ENCODE data around the gene P2RX4.

Gene P2RX4

DNA sequence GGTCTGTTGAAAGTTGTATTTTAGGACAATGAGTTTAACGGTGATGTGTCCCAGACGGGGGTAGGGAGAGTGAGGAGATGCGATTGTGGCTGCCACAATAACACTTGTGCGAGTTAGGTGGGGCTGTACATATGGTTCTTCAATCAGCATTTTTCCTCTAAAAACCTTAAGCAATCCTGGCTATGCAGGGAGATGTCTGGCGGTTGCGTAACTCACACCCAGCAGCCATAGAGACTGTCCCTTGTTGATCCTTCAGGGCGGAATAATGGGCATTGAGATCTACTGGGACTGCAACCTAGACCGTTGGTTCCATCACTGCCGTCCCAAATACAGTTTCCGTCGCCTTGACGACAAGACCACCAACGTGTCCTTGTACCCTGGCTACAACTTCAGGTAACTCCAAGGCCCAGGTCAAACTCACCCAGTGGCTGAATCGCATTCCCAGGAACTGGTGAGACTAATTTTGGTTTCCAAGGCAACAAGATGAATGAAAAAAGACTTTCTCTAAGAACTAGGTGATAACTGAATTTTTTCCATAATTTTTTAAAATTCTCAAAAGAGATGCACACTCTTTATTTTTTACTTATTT lies 42.6 kb upstream of the P2RX4 start:
- DNase-seq (ENCODE audit: low read depth) = peak; percentile 51
- TF ChIP-seq MYC (IDR thresholded peaks at IDR 0.05; ENCODE audit: low read depth, low read length) (no peak), POLR2A (IDR thresholded peaks at IDR 0.05; ENCODE audit: extremely low read depth, insufficient read length) (no peak)
- TF ChIP-seq, protein P1, sequence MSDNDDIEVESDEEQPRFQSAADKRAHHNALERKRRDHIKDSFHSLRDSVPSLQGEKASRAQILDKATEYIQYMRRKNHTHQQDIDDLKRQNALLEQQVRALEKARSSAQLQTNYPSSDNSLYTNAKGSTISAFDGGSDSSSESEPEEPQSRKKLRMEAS (IDR thresholded peaks at IDR 0.05; ENCODE audit: low read depth, low read length) = no peak
- TF ChIP-seq, protein P2, sequence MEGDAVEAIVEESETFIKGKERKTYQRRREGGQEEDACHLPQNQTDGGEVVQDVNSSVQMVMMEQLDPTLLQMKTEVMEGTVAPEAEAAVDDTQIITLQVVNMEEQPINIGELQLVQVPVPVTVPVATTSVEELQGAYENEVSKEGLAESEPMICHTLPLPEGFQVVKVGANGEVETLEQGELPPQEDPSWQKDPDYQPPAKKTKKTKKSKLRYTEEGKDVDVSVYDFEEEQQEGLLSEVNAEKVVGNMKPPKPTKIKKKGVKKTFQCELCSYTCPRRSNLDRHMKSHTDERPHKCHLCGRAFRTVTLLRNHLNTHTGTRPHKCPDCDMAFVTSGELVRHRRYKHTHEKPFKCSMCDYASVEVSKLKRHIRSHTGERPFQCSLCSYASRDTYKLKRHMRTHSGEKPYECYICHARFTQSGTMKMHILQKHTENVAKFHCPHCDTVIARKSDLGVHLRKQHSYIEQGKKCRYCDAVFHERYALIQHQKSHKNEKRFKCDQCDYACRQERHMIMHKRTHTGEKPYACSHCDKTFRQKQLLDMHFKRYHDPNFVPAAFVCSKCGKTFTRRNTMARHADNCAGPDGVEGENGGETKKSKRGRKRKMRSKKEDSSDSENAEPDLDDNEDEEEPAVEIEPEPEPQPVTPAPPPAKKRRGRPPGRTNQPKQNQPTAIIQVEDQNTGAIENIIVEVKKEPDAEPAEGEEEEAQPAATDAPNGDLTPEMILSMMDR (IDR thresholded peaks at IDR 0.05; ENCODE audit: low read depth, low read length) = no peak
- no peak overlapping the region for H3K4me3 ChIP-seq (ENCODE audit: low read depth, low read length)

DNA sequence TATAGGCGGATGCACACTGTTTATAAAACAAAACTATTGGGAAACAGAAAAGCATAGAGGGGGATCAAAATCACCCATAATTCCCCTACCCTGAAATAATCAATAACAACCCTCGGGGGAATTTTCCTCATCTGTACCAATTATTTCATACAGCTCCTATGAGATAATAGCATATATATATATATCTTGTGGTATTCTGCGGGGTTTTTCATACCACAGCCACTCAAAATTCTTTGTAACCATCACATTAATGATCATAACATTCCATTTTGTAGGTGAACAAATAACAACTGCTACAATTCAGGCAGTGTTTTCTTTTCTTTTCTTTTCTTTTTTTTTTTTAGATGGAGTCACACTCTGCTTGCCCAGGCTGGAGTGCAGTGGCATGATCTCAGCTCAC lies 42.0 kb upstream of the P2RX4 start:
- DNase-seq (ENCODE audit: low read depth) = no peak
- TF ChIP-seq, protein P2 (IDR thresholded peaks at IDR 0.05; ENCODE audit: low read depth, low read length) = no peak
- no peak for TF ChIP-seq MYC (IDR thresholded peaks at IDR 0.05; ENCODE audit: low read depth, low read length)
- no peak for TF ChIP-seq POLR2A (IDR thresholded peaks at IDR 0.05; ENCODE audit: extremely low read depth, insufficient read length)
- no peak overlapping the region for H3K4me3 ChIP-seq (ENCODE audit: low read depth, low read length)

DNA sequence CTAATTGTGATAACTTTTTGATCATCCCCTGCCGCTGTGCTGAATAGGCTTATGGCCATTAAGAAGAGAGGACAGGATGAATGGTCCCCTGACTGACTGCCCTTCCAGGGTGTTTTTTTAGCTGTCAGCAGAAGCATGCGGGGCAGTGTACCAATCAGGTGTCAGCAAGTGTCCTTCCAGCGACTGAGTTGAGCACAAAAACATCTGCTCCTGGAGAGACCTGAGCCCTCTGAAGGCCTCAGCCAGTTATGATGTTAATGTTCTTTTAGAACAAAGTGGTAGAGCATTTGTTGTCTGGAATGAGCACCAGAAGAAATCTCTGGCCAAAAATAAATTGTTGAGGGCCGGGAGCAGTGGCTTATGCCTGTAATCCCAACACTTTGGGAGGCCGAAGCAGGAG lies 39.8 kb upstream of the P2RX4 start:
- no peak for DNase-seq (ENCODE audit: low read depth)

DNA sequence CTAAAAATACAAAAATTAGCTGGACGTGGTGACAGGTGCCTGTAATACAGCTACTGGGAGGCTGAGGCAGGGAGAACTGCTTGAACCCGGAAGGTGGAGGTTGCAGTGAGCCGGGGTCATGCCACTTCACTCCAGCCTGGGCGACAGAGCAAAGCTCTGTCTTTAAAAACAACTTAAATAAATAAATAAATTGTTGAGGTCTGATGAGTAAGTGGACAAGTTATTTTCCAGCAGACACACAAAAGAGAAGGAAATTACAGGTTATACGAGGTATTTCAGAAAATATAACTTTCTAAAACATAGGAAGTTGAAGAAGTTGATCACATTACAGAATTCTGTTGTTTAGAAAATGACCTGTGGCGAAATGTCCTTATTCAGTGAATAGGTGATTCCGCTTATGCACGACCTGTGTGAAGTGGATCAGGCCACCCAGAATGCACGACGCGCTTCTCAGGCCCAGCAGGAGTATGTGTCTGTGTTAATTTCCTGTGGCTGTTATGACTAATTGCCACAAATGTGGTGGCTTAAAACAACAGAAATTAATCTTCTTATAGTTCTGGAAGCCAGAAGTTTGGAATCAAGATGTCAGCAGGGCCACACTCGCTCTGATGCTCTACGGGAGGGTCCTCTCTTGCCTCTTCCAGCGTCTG lies 39.2 kb upstream of the P2RX4 start:
- peak; percentile 72 for DNase-seq (ENCODE audit: low read depth)
- TF ChIP-seq, protein P2 (IDR thresholded peaks at IDR 0.05; ENCODE audit: low read depth, low read length) = no peak
- TF ChIP-seq, protein P1 (IDR thresholded peaks at IDR 0.05; ENCODE audit: low read depth, low read length) = no peak
- no peak for TF ChIP-seq POLR2A (IDR thresholded peaks at IDR 0.05; ENCODE audit: extremely low read depth, insufficient read length)
- TF ChIP-seq MYC (IDR thresholded peaks at IDR 0.05; ENCODE audit: low read depth, low read length) = no peak
- H3K4me3 ChIP-seq (ENCODE audit: low read depth, low read length) = no peak overlapping the region

More for the DNA sequence above, 39.8 kb upstream of the P2RX4 start:
- H3K4me3 ChIP-seq (ENCODE audit: low read depth, low read length) = no peak overlapping the region
- TF ChIP-seq, protein P1 (IDR thresholded peaks at IDR 0.05; ENCODE audit: low read depth, low read length) = no peak
- TF ChIP-seq, protein P2 (IDR thresholded peaks at IDR 0.05; ENCODE audit: low read depth, low read length) = no peak
- TF ChIP-seq MYC (IDR thresholded peaks at IDR 0.05; ENCODE audit: low read depth, low read length) = no peak
- TF ChIP-seq POLR2A (IDR thresholded peaks at IDR 0.05; ENCODE audit: extremely low read depth, insufficient read length) = no peak

DNA sequence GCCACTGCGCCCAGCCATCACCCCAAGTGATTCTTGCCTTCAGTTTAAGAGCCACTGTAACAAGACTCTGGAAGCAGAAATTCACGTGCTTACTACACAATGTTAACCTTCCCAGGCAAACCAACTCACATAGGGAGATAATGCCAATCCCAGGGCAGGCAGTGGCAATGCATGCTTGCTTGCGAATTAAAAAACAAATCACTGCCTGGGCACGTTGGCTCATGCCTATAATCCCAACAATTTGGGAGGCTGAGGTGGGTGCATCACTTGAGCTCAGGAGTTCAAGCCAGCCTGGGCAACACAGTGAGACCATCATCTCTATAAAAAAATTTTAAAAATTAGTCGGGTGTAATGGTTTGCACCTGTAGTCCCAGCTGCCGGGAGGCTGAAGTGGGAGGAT lies 37.8 kb upstream of the P2RX4 start:
- DNase-seq (ENCODE audit: low read depth) = no peak
- no peak overlapping the region for H3K4me3 ChIP-seq (ENCODE audit: low read depth, low read length)
- TF ChIP-seq, protein P2 (IDR thresholded peaks at IDR 0.05; ENCODE audit: low read depth, low read length) = no peak
- TF ChIP-seq MYC (IDR thresholded peaks at IDR 0.05; ENCODE audit: low read depth, low read length) (no peak), POLR2A (IDR thresholded peaks at IDR 0.05; ENCODE audit: extremely low read depth, insufficient read length) (no peak)
- TF ChIP-seq, protein P1 (IDR thresholded peaks at IDR 0.05; ENCODE audit: low read depth, low read length) = no peak

All from NB4 (cell line).